GM19463 (cell line): ENCODE results near the gene GSS.

ENCODE experiments used
- ATAC-seq: cut with Tn5 transposase; IDR thresholded peaks from one replicate; pipeline ENCODE4 v1.9.1; 2021; ENCODE audit warnings: mild to moderate bottlenecking, moderate library complexity; ENCODE audit not compliant: unreplicated experiment

The GSS gene

GRCh38 chr20:34947336-34947735 lies 8.3 kb downstream of the GSS start:
- ATAC-seq, result no peak

GRCh38 chr20:34946661-34947060 lies 8.9 kb downstream of the GSS start:
- no peak for ATAC-seq

GRCh38 chr20:34945315-34946077 lies 10.1 kb downstream of the GSS start:
- ATAC-seq, result no peak

- ATAC-seq, result no peak
Observed at GRCh38 chr20:34943808-34944567, 11.6 kb downstream of the GSS start.

GRCh38 chr20:34942301-34942700 lies 13.3 kb downstream of the GSS start:
- ATAC-seq, result no peak

GRCh38 chr20:34941226-34941625 lies 14.4 kb downstream of the GSS start:
- ATAC-seq, result no peak

DNA sequence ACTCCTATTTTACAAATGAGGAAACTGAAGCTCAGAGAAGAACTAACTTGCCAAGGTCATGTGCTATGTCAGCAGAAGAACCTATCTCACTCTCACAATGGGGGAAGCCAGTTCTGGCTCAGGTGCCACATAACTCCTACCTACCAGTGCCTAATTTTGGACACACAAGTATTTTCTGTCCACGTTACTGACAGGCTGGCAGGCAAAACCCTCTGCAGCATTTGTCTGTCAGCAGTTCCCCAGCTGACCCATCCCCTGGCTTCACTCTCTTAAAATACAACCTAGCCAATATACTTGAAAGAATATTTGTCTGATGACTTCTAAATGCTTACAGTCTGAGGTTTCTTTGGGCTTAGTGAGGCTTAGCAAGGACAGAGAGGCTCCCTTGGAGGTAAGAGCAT lies 15.5 kb downstream of the GSS start:
- ATAC-seq, result no peak

- no peak for ATAC-seq
Observed at GRCh38 chr20:34938466-34939163, 17.0 kb downstream of the GSS start.

GRCh38 chr20:34931771-34932170 lies 23.8 kb downstream of the GSS start:
- no peak for ATAC-seq

DNA sequence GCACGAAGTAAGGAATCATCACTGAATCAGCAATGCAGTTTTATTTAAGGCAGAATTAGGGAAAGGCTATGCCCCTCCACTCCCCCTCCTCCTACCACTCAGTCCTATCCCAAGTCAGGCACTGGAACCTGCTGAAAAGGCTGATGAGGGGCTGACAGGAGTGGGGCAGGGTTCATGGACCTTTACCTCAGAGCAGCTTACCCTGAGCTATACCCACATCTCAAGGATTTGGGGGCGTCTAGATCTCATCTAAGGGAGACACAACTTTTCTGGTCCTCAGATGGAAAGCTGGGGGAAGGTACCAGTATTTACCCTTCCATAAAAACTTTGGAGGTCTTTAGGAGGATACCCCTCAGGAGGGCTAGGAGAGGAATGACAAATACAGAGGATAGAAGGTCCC lies 27.2 kb downstream of the GSS start:
- ATAC-seq, result no peak

GRCh38 chr20:34927736-34928135 lies 27.9 kb downstream of the GSS start:
- ATAC-seq, result no peak

DNA sequence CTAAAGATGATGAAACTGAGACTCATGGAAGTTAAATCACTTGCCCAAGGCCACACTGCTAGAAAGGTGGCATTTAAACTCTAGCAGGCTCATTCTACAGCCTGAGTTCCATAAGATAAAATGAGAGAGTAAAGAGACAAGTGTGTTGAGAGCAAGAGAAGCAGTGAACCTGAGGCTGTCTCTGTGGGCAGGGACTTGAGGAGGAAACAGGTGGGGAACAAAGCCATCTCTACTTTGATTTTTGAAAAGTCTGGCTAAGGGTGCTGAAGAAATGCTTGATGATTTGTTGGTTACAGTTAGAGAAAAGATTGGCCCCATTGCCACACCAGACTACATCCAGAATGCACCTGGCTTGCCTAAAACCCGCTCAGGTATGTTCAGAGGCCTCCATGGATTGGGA lies 29.0 kb downstream of the GSS start:
- no peak for ATAC-seq

- no peak for ATAC-seq
Observed at GRCh38 chr20:34925981-34926380, 29.6 kb downstream of the GSS start.

DNA sequence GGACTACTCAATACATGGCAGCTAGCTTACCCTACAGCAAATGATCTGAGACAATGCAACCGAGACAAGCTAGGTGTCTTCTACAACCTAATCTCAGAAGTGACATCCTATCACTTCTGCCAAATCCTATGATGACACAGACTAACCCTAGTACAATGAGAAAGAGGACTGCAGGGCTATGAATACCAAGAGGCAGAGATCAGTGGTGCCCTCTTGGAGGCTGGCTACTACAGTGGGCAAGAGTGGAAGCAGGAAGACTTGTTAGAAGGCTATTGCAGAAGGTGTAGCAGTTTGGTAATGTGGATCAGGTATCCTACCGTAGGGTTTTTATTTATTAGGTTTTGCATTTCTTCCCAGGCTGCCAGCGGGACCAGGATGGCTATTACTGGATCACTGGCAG lies 30.3 kb downstream of the GSS start:
- ATAC-seq, result no peak

DNA sequence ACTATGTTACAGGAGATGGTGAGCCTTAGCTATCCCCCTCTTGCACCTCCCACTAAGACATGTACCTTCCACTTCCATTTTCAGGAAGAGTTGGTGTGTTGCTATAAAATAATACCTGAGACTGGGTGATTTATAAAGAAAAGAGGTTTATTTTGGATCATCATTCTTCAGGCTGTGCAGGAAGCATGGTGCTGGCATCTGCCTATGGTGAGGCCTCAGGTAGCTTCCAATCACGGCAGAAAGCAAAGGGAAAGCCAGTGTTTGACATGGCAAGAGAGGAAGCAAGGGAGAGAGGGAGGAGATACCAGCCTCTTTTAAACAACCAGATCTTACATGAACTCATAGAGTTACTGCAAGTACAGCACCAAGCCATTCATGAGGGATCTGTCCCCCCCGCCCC lies 32.2 kb downstream of the GSS start:
- ATAC-seq, result no peak

GRCh38 chr20:34922654-34923381 lies 32.8 kb downstream of the GSS start:
- ATAC-seq, result no peak

- ATAC-seq, result no peak
Observed at GRCh38 chr20:34921436-34921835, 34.2 kb downstream of the GSS start.

DNA sequence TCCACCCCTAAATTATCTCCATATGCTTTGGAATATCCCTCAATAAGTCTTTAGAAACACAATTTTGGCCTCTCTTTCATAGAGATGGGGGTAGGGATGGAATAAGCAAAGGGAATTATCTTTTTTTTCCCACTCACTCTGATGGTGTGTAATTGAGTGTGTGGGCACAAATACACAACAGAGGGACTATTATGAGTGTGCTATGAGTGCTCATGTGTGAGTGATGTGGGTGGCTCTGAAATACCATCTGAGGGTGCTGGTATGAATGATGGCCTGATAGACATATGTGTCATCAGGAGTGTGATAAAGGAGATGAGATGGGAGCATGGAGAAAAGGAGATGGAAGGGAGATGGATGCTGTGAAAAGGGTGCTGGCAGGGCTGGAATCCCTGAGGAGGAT lies 35.6 kb downstream of the GSS start:
- ATAC-seq, result no peak

- no peak for ATAC-seq
Observed at GRCh38 chr20:34916774-34917354, 38.7 kb downstream of the GSS start.

- no peak for ATAC-seq
Observed at GRCh38 chr20:34915749-34916455, 39.7 kb downstream of the GSS start.
